HepG2 (cell line): ENCODE results near the gene NRG2. TPM values are rescaled to one million over a fixed set of nuclear protein-coding genes. Genes with fewer than 3 reads are reported as not detected.
A peak's percentile ranks its signal among the peaks of the same experiment; 100 is the strongest.

ENCODE experiments used
- CERS6 ChIP-seq: sonication (generic); formaldehyde crosslinking; IDR thresholded peaks from 2 replicates; pipeline ENCODE4 v1.5.0; 2020; ENCODE audit warnings: missing genetic modification reagents
- KDM2A ChIP-seq: sonication (generic); formaldehyde crosslinking; IDR thresholded peaks from 2 replicates; pipeline ENCODE4 v1.4.0; 2020; ENCODE audit warnings: low read depth, missing genetic modification reagents, borderline replicate concordance
- MIXL1 ChIP-seq: IDR thresholded peaks from 2 replicates; pipeline ENCODE4 v1.6.1; 2016
- PITX1 ChIP-seq: sonication (generic); formaldehyde crosslinking; IDR thresholded peaks from 2 replicates; pipeline ENCODE4 v1.5.1; 2020; ENCODE audit warnings: mild to moderate bottlenecking, missing genetic modification reagents
- REL ChIP-seq: sonication (generic); formaldehyde crosslinking; conservative IDR thresholded peaks from 2 replicates; pipeline ENCODE4 v1.8.0; 2022; ENCODE audit warnings: mild to moderate bottlenecking, missing genetic modification reagents, moderate library complexity
- STAG1 ChIP-seq: sonication (generic); formaldehyde crosslinking; IDR thresholded peaks from 2 replicates; pipeline ENCODE4 v1.4.0; 2020; ENCODE audit warnings: missing genetic modification reagents
- TFDP1 ChIP-seq: IDR thresholded peaks from 2 replicates; pipeline ENCODE4 v1.6.1; 2016; ENCODE audit warnings: missing compliant biosample characterization, missing genetic modification reagents, borderline replicate concordance
- TGIF2 ChIP-seq: IDR thresholded peaks from 2 replicates; pipeline ENCODE4 v1.6.1; 2016; ENCODE audit warnings: control low read depth, missing compliant biosample characterization
- XRCC5 ChIP-seq: fragments of 200-400 bp; formaldehyde crosslinking; optimal IDR thresholded peaks from 2 replicates; pipeline ENCODE3; 2017; ENCODE audit warnings: mild to moderate bottlenecking, low read length
- ZNF580 ChIP-seq: IDR thresholded peaks from 2 replicates; pipeline ENCODE4 v1.6.1; 2016; ENCODE audit warnings: low read depth, borderline replicate concordance
- ZNF670 ChIP-seq: sonication (generic); formaldehyde crosslinking; IDR thresholded peaks from 2 replicates; pipeline ENCODE4 v1.8.0; 2022; ENCODE audit warnings: mild to moderate bottlenecking, missing genetic modification reagents, borderline replicate concordance
- ZSCAN25 ChIP-seq: sonication (generic); formaldehyde crosslinking; IDR thresholded peaks from 2 replicates; pipeline ENCODE4 v1.8.0; 2022; ENCODE audit warnings: mild to moderate bottlenecking, missing genetic modification reagents
- polyA plus RNA-seq, 8 experiments: library from polyadenylated mRNA; depleted of rRNA in 3 of 8; stranded (reverse) in 7 of 8; unstranded in 1 of 8; fragments of >200 nt; fragmentation: Illumina TruSeq in 4 of 8; extraction: Trizol in 4 of 8; gene quantifications; 2 replicates each; pipeline versions ENCODE4 v1.2.1 to v1.2.3, GENCODE V29; 2011 to 2016; ENCODE audit warnings: low read depth in 4 of 8, missing spikeins in 1 of 8, mixed read lengths in 1 of 8; ENCODE audit not compliant: insufficient read depth in 1 of 8
- total RNA-seq, 5 experiments: library from RNA; depleted of rRNA; stranded (reverse); fragments of >200 nt; fragmentation: Illumina TruSeq; extraction: Trizol; gene quantifications; 2 replicates each; pipeline ENCODE4 v1.2.3, GENCODE V29; 2016; ENCODE audit warnings: low read depth in 1 of 5
- TF ChIP-seq, protein P1 (sequence below): sonication (generic); formaldehyde crosslinking; IDR thresholded peaks from 2 replicates; pipeline ENCODE4 v1.5.0; 2020; ENCODE audit warnings: mild to moderate bottlenecking, missing genetic modification reagents, moderate library complexity
- TF ChIP-seq, protein P2 (sequence below): sonication (generic); formaldehyde crosslinking; IDR thresholded peaks from 2 replicates; pipeline ENCODE4 v1.4.0; 2020; ENCODE audit warnings: mild to moderate bottlenecking, missing genetic modification reagents

Gene NRG2
- total and polyA plus RNA-seq, 2 of the 13 experiments (the other 11 are each of a cell fraction or from before 2014, with no cell fraction given) = not detected

DNA sequence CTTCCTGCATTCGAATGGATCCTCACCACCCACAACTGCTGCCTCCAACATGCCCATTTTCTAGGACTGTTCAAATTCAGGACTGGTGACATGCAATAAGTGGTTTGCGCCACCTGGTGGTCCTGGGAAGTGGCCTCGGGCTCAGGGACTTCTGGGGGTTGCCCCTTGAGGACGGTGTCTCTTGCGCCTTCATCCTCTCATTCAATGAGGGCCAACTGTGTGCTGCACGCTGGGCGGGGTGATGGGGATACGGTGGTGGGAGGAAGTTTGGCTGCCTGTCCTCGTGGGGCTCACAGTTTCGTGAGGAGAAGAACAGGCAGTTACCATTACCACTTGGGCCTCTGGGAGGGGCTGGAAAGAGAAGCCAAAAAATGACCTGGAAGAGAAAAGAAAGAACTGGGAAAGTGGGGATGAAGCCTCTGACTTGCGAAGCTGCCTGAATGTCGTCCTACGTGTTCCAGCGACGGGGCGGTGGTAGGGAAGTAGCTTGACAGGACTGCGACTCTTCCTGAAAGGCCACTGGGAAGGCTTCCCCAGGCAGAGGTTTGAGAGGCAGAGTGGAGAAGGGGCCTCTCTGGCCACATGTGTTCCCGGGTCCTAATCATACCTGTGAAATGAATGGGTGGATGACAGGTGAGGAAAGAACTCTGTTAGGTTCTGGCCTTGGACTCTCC, 198.5 kb downstream of the NRG2 start (continued):
- peak; percentile 55 for TF ChIP-seq PITX1 (CRISPR knock-in tag)
- TF ChIP-seq, protein P1, sequence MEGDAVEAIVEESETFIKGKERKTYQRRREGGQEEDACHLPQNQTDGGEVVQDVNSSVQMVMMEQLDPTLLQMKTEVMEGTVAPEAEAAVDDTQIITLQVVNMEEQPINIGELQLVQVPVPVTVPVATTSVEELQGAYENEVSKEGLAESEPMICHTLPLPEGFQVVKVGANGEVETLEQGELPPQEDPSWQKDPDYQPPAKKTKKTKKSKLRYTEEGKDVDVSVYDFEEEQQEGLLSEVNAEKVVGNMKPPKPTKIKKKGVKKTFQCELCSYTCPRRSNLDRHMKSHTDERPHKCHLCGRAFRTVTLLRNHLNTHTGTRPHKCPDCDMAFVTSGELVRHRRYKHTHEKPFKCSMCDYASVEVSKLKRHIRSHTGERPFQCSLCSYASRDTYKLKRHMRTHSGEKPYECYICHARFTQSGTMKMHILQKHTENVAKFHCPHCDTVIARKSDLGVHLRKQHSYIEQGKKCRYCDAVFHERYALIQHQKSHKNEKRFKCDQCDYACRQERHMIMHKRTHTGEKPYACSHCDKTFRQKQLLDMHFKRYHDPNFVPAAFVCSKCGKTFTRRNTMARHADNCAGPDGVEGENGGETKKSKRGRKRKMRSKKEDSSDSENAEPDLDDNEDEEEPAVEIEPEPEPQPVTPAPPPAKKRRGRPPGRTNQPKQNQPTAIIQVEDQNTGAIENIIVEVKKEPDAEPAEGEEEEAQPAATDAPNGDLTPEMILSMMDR (CRISPR knock-in tag) = peak; percentile 87
- TF ChIP-seq ZSCAN25 (CRISPR knock-in tag) = no peak
- no peak for TF ChIP-seq ZNF580
- TF ChIP-seq TGIF2 = no peak
- peak; percentile 42; the same call in 1 of the 2 replicates for TF ChIP-seq MIXL1 (CRISPR knock-in tag)
- TF ChIP-seq ZNF670 (CRISPR knock-in tag) = no peak
- no peak for TF ChIP-seq CERS6 (CRISPR knock-in tag)
- peak; percentile 79 for TF ChIP-seq STAG1 (CRISPR knock-in tag)
- peak; percentile 54 for TF ChIP-seq XRCC5
- no peak for TF ChIP-seq TFDP1
- TF ChIP-seq, protein P2, sequence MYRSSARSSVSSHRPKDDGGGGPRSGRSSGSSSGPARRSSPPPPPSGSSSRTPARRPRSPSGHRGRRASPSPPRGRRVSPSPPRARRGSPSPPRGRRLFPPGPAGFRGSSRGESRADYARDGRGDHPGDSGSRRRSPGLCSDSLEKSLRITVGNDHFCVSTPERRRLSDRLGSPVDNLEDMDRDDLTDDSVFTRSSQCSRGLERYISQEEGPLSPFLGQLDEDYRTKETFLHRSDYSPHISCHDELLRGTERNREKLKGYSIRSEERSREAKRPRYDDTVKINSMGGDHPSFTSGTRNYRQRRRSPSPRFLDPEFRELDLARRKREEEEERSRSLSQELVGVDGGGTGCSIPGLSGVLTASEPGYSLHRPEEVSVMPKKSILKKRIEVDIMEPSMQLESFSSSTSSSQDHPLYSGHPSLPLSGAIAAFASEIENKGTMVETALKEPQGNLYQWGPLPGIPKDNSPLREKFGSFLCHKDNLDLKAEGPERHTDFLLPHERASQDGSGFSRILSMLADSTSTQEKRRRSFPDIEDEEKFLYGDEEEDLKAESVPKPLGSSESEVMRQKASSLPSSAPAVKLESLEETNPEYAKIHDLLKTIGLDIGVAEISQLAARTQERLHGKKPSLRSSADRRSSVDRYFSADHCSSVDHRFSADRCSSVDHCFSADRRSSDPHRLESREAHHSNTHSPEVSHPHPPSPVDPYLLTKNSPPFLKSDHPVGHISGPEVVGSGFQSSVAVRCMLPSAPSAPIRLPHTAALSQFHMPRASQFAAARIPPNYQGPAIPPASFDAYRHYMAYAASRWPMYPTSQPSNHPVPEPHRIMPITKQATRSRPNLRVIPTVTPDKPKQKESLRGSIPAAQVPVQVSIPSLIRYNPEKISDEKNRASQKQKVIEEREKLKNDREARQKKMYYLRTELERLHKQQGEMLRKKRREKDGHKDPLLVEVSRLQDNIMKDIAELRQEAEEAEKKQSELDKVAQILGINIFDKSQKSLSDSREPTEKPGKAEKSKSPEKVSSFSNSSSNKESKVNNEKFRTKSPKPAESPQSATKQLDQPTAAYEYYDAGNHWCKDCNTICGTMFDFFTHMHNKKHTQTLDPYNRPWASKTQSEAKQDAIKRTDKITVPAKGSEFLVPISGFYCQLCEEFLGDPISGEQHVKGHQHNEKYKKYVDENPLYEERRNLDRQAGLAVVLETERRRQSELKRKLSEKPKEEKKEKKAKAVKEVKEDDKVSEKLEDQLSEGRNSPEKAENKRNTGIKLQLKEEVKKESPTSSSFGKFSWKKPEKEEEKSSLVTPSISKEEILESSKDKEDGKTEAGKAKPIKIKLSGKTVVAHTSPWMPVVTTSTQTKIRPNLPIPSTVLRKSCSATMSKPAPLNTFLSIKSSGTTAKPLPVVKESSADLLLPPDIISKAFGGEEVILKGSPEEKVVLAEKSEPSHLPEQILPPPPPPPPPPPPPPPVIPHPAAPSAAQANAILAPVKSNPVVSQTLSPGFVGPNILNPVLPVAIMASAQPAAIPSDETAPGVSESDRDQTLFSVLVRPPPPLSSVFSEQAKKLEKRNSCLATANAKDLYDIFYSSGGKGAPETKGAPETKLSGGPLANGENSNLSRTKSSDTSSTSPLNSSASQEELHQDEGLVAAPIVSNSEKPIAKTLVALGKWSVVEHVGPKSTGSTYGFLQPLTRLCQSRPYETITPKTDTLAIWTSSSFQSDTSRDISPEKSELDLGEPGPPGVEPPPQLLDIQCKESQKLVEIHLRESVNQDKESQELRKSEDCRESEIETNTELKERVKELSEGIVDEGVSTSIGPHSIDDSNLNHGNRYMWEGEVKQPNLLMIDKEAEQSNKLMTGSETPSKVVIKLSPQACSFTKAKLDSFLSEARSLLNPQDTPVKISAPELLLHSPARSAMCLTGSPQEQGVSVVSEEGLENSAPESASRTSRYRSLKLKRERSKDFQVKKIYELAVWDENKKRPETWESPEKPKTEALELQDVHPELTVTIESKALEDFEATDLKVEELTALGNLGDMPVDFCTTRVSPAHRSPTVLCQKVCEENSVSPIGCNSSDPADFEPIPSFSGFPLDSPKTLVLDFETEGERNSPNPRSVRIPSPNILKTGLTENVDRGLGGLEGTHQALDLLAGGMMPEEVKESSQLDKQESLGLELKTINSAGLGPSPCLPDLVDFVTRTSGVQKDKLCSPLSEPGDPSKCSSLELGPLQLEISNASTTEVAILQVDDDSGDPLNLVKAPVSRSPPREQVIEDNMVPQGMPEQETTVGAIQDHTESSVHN (CRISPR knock-in tag) = no peak
- TF ChIP-seq REL = no peak
- peak; percentile 41; the same call in 1 of the 2 replicates for TF ChIP-seq KDM2A
